WTC11 (cell line): ENCODE results near the gene AGBL1. TPM values are rescaled to one million over a fixed set of nuclear protein-coding genes. Genes with fewer than 3 reads are reported as not detected.

ENCODE experiments used
- ATAC-seq: fragments of 200-7000 bp; cut with Tn5 transposase; 2 replicates; pipeline ENCODE4 v1.10.0; 2021; ENCODE audit warnings: mild to moderate bottlenecking, moderate library complexity
- CTCF ChIA-PET: fragments of 300-600 bp; sonication (Branson Sonifier 250); formaldehyde crosslinking; loops from one replicate; lab custom pipeline; 2021; ENCODE audit warnings: antibody characterized with exemption; lab: Charles Lee
- POLR2A ChIA-PET: fragments of 350-600 bp; sonication (Branson Sonifier 250); formaldehyde crosslinking; loops from one replicate; lab custom pipeline; 2021; ENCODE audit warnings: antibody characterized with exemption; lab: Charles Lee
- DNase-seq: peaks from one replicate; pipeline ENCODE4 v3.0.0; 2021; ENCODE audit warnings: low spot score
- H3K27ac Mint-ChIP-seq: 2 replicates; pipeline ENCODE4 v1.8.0; 2021; ENCODE audit warnings: mixed read lengths
- H3K27me3 Mint-ChIP-seq: 2 replicates; pipeline ENCODE4 v1.8.0; 2021; ENCODE audit warnings: low read depth, mild to moderate bottlenecking, moderate library complexity, mixed read lengths
- H3K36me3 Mint-ChIP-seq: 2 replicates; pipeline ENCODE4 v1.8.0; 2021; ENCODE audit warnings: mixed read lengths
- H3K4me1 Mint-ChIP-seq: 2 replicates; pipeline ENCODE4 v1.8.0; 2022; ENCODE audit warnings: mixed read lengths
- H3K4me3 Mint-ChIP-seq: 2 replicates; pipeline ENCODE4 v1.8.0; 2021; ENCODE audit warnings: mild to moderate bottlenecking, moderate library complexity, mixed read lengths
- H3K9me3 Mint-ChIP-seq: 2 replicates; pipeline ENCODE4 v1.8.0; 2021; ENCODE audit warnings: mixed read lengths
- AFF4 ChIP-seq: sonication (generic); formaldehyde crosslinking; IDR thresholded peaks from 2 replicates; pipeline ENCODE4 v1.8.1; 2023; ENCODE audit warnings: mild to moderate bottlenecking, missing genetic modification reagents, borderline replicate concordance
- AR ChIP-seq: fragments of 250-450 bp; sonication (Bioruptor Pico); IDR thresholded peaks from 2 replicates; pipeline ENCODE4 v1.9.0; 2021; ENCODE audit warnings: mild to moderate bottlenecking
- ARID4B ChIP-seq: sonication (generic); formaldehyde crosslinking; IDR thresholded peaks from 2 replicates; pipeline ENCODE4 v1.8.0; 2023; ENCODE audit warnings: missing genetic modification reagents, mild to moderate bottlenecking, borderline replicate concordance
- CTCF ChIP-seq: fragments of 200-600 bp; IDR thresholded peaks from 2 replicates; pipeline ENCODE4 v1.8.0; 2022; ENCODE audit warnings: antibody characterized with exemption
- FOXJ3 ChIP-seq: sonication (generic); formaldehyde crosslinking; IDR thresholded peaks from 2 replicates; pipeline ENCODE4 v1.9.0; 2021; ENCODE audit warnings: missing genetic modification reagents, mild to moderate bottlenecking, borderline replicate concordance
- FOXP1 ChIP-seq: sonication (generic); formaldehyde crosslinking; IDR thresholded peaks from 2 replicates; pipeline ENCODE4 v1.8.0; 2022; ENCODE audit warnings: missing genetic modification reagents, mild to moderate bottlenecking, moderate library complexity, borderline replicate concordance
- GABPB1 ChIP-seq: sonication (generic); formaldehyde crosslinking; IDR thresholded peaks from 2 replicates; pipeline ENCODE4 v1.8.1; 2023; ENCODE audit warnings: mild to moderate bottlenecking, missing genetic modification reagents
- ZBTB43 ChIP-seq: sonication (generic); formaldehyde crosslinking; IDR thresholded peaks from 2 replicates; pipeline ENCODE4 v1.8.1; 2023; ENCODE audit warnings: mild to moderate bottlenecking, missing genetic modification reagents
- ZMAT4 ChIP-seq: fragments of 250-450 bp; sonication (Bioruptor Pico); IDR thresholded peaks from 2 replicates; pipeline ENCODE4 v1.9.0; 2021; ENCODE audit warnings: mild to moderate bottlenecking
- ZNF263 ChIP-seq: sonication (generic); formaldehyde crosslinking; IDR thresholded peaks from 2 replicates; pipeline ENCODE4 v1.8.1; 2022; ENCODE audit warnings: low read depth, mild to moderate bottlenecking, moderate library complexity, missing genetic modification reagents
- total RNA-seq: library from RNA; stranded (reverse); gene quantifications from 3 replicates; pipeline ENCODE4 v1.2.3, GENCODE V29; 2021

Gene AGBL1
- total RNA-seq, 1 experiment from 2014 or later, result not detected

- Mint-ChIP-seq H3K27me3 (peaks cover 3% of the 10 kb centered on the region; the same call in 1 of the 2 replicates), H3K36me3 (no peaks in the 10 kb centered on the region), H3K27ac (no peak overlapping the region), H3K4me3 (no peak overlapping the region), H3K9me3 (no peaks in the 10 kb centered on the region), H3K4me1 (peaks cover 32% of the 10 kb centered on the region)
- DNase-seq, result no peak
- ChIA-PET POLR2A (no interaction called here), CTCF (no interaction called here)
- TF ChIP-seq ZNF263, result no peak
- no peak for TF ChIP-seq AR
- TF ChIP-seq GABPB1, result no peak
- no peak for TF ChIP-seq FOXP1
- TF ChIP-seq CTCF, result no peak
- TF ChIP-seq ZMAT4 (CRISPR knock-in tag), result no peak
- TF ChIP-seq ZBTB43 (CRISPR knock-in tag), result no peak
- no peak for TF ChIP-seq AFF4
- TF ChIP-seq ARID4B, result no peak
- TF ChIP-seq FOXJ3 (CRISPR knock-in tag), result no peak
- no peak for ATAC-seq
Measured at GRCh38 chr15:86197770-86198169, 118.1 kb downstream of the AGBL1 start.
